ENCODE measurements around the gene MYL7. TPM values are rescaled to one million over a fixed set of nuclear protein-coding genes. Genes with fewer than 3 reads are reported as not detected.
A peak's percentile ranks its signal among the peaks of the same experiment; 100 is the strongest.

The MYL7 gene
- polyA plus RNA-seq (2013, experiment 1 of 2) = 58.3 TPM
- polyA plus RNA-seq (2013, experiment 2 of 2) = 43.2 TPM

- Histone ChIP-seq H3K36me3 (ENCODE audit: control insufficient read depth, insufficient read depth, low read length) (no peaks in the 10 kb centered on the region), H3K4me1 (ENCODE audit: control insufficient read depth, insufficient read depth, low read length, poor library complexity, severe bottlenecking) (peaks cover 7% of the 10 kb centered on the region), H3K27ac (ENCODE audit: low read depth, low read length, severe bottlenecking) (no peak within 1 kb of the TSS), H3K9me3 (ENCODE audit: control insufficient read depth, low read length) (no peaks in the 10 kb centered on the region), H3K4me3 (ENCODE audit: extremely low read depth, insufficient read depth, low read length, poor library complexity, severe bottlenecking) (no peak within 1 kb of the TSS)
- WGBS, 2 experiments (ENCODE audit: insufficient coverage in 2 of 2) = 47 to 59% methylated on average over 3 to 5 of the region's 6 CpGs
These were observed at the start of gene MYL7 for GRCh38 chr7:44141221-44141850. Gene MYL7 (minus strand): TSS chr7:44141332. CDS start chr7:44141305, 27 bp downstream.

- H3K4me3 ChIP-seq (ENCODE audit: extremely low read depth, insufficient read depth, low read length, poor library complexity, severe bottlenecking) = no peak overlapping the region
- no peaks in the 10 kb centered on the region for H3K9me3 ChIP-seq (ENCODE audit: control insufficient read depth, low read length)
- no peaks in the 10 kb centered on the region for H3K36me3 ChIP-seq (ENCODE audit: control insufficient read depth, insufficient read depth, low read length)
- H3K4me1 ChIP-seq (ENCODE audit: control insufficient read depth, insufficient read depth, low read length, poor library complexity, severe bottlenecking) = peaks cover 8% of the 10 kb centered on the region
- WGBS, 2 experiments (ENCODE audit: insufficient coverage in 2 of 2) = 85 to 93% methylated on average over 9 to 10 of the region's 14 CpGs
- no peak overlapping the region for H3K27ac ChIP-seq (ENCODE audit: low read depth, low read length, severe bottlenecking)
These were observed 49.1 kb upstream of the MYL7 start for GRCh38 chr7:44189993-44190872.

- Histone ChIP-seq H3K36me3 (ENCODE audit: control insufficient read depth, insufficient read depth, low read length) (no peaks in the 10 kb centered on the region), H3K27ac (ENCODE audit: low read depth, low read length, severe bottlenecking) (no peak within 1 kb of the TSS), H3K9me3 (ENCODE audit: control insufficient read depth, low read length) (no peaks in the 10 kb centered on the region), H3K4me3 (ENCODE audit: extremely low read depth, insufficient read depth, low read length, poor library complexity, severe bottlenecking) (no peak within 1 kb of the TSS), H3K4me1 (ENCODE audit: control insufficient read depth, insufficient read depth, low read length, poor library complexity, severe bottlenecking) (peaks cover 15% of the 10 kb centered on the region)
- WGBS, 2 experiments (ENCODE audit: insufficient coverage in 2 of 2) = 84 to 86% methylated on average over 5 to 11 of the region's 11 CpGs
These were observed 48.3 kb upstream of the MYL7 start, which contains the start of gene GCK for GRCh38 chr7:44189286-44189992. Gene GCK (minus strand): TSS chr7:44189439. CDS start chr7:44188953, 486 bp downstream.

- Histone ChIP-seq H3K36me3 (ENCODE audit: control insufficient read depth, insufficient read depth, low read length) (no peaks in the 10 kb centered on the region), H3K27ac (ENCODE audit: low read depth, low read length, severe bottlenecking) (no peak overlapping the region), H3K4me3 (ENCODE audit: extremely low read depth, insufficient read depth, low read length, poor library complexity, severe bottlenecking) (no peak overlapping the region), H3K9me3 (ENCODE audit: control insufficient read depth, low read length) (no peaks in the 10 kb centered on the region), H3K4me1 (ENCODE audit: control insufficient read depth, insufficient read depth, low read length, poor library complexity, severe bottlenecking) (peaks cover 20% of the 10 kb centered on the region)
- WGBS, 2 experiments (ENCODE audit: insufficient coverage in 2 of 2) = 87% methylated on average over 8 to 13 of the region's 16 CpGs
These were observed 47.5 kb upstream of the MYL7 start for GRCh38 chr7:44188480-44189225.

- no peaks in the 10 kb centered on the region for H3K9me3 ChIP-seq (ENCODE audit: control insufficient read depth, low read length)
- H3K4me3 ChIP-seq (ENCODE audit: extremely low read depth, insufficient read depth, low read length, poor library complexity, severe bottlenecking) = no peak overlapping the region
- WGBS, 2 experiments (ENCODE audit: insufficient coverage in 2 of 2) = 92 to 97% methylated on average over 7 to 9 of the region's 9 CpGs
- no peaks in the 10 kb centered on the region for H3K36me3 ChIP-seq (ENCODE audit: control insufficient read depth, insufficient read depth, low read length)
- no peak overlapping the region for H3K27ac ChIP-seq (ENCODE audit: low read depth, low read length, severe bottlenecking)
- H3K4me1 ChIP-seq (ENCODE audit: control insufficient read depth, insufficient read depth, low read length, poor library complexity, severe bottlenecking) = peaks cover 20% of the 10 kb centered on the region
These were observed 46.7 kb upstream of the MYL7 start for GRCh38 chr7:44187636-44188416.

- 89 to 93% methylated on average over 2 to 5 of the region's 5 CpGs for WGBS, 2 experiments (ENCODE audit: insufficient coverage in 2 of 2)
- no peak overlapping the region for H3K4me3 ChIP-seq (ENCODE audit: extremely low read depth, insufficient read depth, low read length, poor library complexity, severe bottlenecking)
- no peaks in the 10 kb centered on the region for H3K36me3 ChIP-seq (ENCODE audit: control insufficient read depth, insufficient read depth, low read length)
These were observed 45.6 kb upstream of the MYL7 start for GRCh38 chr7:44186736-44187135.

GRCh38 chr7:44185729-44186128 lies 44.6 kb upstream of the MYL7 start:
- Histone ChIP-seq H3K36me3 (ENCODE audit: control insufficient read depth, insufficient read depth, low read length) (no peaks in the 10 kb centered on the region), H3K9me3 (ENCODE audit: control insufficient read depth, low read length) (peaks cover 6% of the 10 kb centered on the region), H3K27ac (ENCODE audit: low read depth, low read length, severe bottlenecking) (no peak overlapping the region), H3K4me1 (ENCODE audit: control insufficient read depth, insufficient read depth, low read length, poor library complexity, severe bottlenecking) (peaks cover 20% of the 10 kb centered on the region), H3K4me3 (ENCODE audit: extremely low read depth, insufficient read depth, low read length, poor library complexity, severe bottlenecking) (no peak overlapping the region)
- 100% methylated on average over 1 of the region's 5 CpGs; no CpG with 5 or more reads in 1 of the 2 experiments for WGBS, 2 experiments (ENCODE audit: insufficient coverage in 2 of 2)

More at GRCh38 chr7:44186736-44187135, 45.6 kb upstream of the MYL7 start:
- peaks cover 20% of the 10 kb centered on the region for H3K4me1 ChIP-seq (ENCODE audit: control insufficient read depth, insufficient read depth, low read length, poor library complexity, severe bottlenecking)
- no peak overlapping the region for H3K27ac ChIP-seq (ENCODE audit: low read depth, low read length, severe bottlenecking)
- peaks cover 6% of the 10 kb centered on the region for H3K9me3 ChIP-seq (ENCODE audit: control insufficient read depth, low read length)

GRCh38 chr7:44184873-44185446 lies 43.8 kb upstream of the MYL7 start:
- no peaks in the 10 kb centered on the region for H3K36me3 ChIP-seq (ENCODE audit: control insufficient read depth, insufficient read depth, low read length)
- H3K9me3 ChIP-seq (ENCODE audit: control insufficient read depth, low read length) = peaks cover 6% of the 10 kb centered on the region
- no CpG with 5 or more reads among the region's 2 CpGs for WGBS, 2 experiments (ENCODE audit: insufficient coverage in 2 of 2)
- H3K4me3 ChIP-seq (ENCODE audit: extremely low read depth, insufficient read depth, low read length, poor library complexity, severe bottlenecking) = no peak overlapping the region
- H3K4me1 ChIP-seq (ENCODE audit: control insufficient read depth, insufficient read depth, low read length, poor library complexity, severe bottlenecking) = peaks cover 20% of the 10 kb centered on the region
- peak overlapping the region; percentile 1 for H3K27ac ChIP-seq (ENCODE audit: low read depth, low read length, severe bottlenecking)

- 74 to 82% methylated on average over 10 to 13 of the region's 16 CpGs for WGBS, 2 experiments (ENCODE audit: insufficient coverage in 2 of 2)
- Histone ChIP-seq H3K4me1 (ENCODE audit: control insufficient read depth, insufficient read depth, low read length, poor library complexity, severe bottlenecking) (peaks cover 20% of the 10 kb centered on the region), H3K27ac (ENCODE audit: low read depth, low read length, severe bottlenecking) (peak overlapping the region; percentile 1), H3K4me3 (ENCODE audit: extremely low read depth, insufficient read depth, low read length, poor library complexity, severe bottlenecking) (no peak overlapping the region), H3K36me3 (ENCODE audit: control insufficient read depth, insufficient read depth, low read length) (no peaks in the 10 kb centered on the region), H3K9me3 (ENCODE audit: control insufficient read depth, low read length) (peaks cover 6% of the 10 kb centered on the region)
These were observed 43.2 kb upstream of the MYL7 start for GRCh38 chr7:44184206-44184872.

All from mesodermal cell (in vitro differentiated cells).